Measurements from ENCODE around the gene CBLN3.

DNA sequence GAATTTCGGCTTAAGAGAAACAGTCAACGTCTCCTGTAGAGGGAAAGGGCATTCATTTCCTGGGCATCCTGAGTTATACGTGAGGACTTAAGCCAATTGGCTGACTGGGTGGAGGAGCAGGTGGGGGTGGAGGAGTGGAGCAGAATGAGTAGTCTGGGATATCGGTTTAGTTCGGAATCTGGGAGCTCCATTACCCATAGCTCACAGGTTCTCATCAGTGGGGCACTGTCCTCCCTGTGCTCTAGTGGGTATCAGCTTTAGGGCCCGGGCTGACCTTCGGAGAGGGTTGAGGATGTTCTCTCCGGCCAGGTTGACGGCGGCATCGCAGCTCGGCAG, 12.4 kb upstream of the CBLN3 start:
- TF ChIP-seq ZNF274 (IDR thresholded peaks at IDR 0.05; ENCODE audit: low read depth, low read length) (no peak), YY1 (IDR thresholded peaks at IDR 0.05; ENCODE audit: insufficient read depth, insufficient read length) (no peak), SUZ12 (IDR thresholded peaks at IDR 0.05; ENCODE audit: extremely low read depth, insufficient read depth, insufficient read length) (no peak)
